Activated T-helper 1 cell treated with anti-CD3 and anti-CD28 coated beads, Interleukin-12 subunit alpha, Interleukin-12 subunit beta, Interleukin-2, Interleukin-4 antibody, amounts not matched to agents 30 ng/mL and 10 ng/mL and 1 ng/mL, durations not matched to agents 14 hours and 24 hours and 36 hours (primary cell): Measurements from ENCODE around the gene CTDP1. TPM values are rescaled to one million over a fixed set of nuclear protein-coding genes. Genes with fewer than 3 reads are reported as not detected.

ENCODE experiments used
- DNase-seq: peaks from one replicate; pipeline ENCODE4 v3.0.0; 2021; ENCODE audit warnings: low spot score
- H3K27ac Mint-ChIP-seq: one replicate; pipeline ENCODE4 v1.8.0; 2021; ENCODE audit warnings: mild to moderate bottlenecking, mixed read lengths
- H3K27me3 Mint-ChIP-seq: one replicate; pipeline ENCODE4 v1.8.0; 2022; ENCODE audit warnings: mild to moderate bottlenecking, moderate library complexity, mixed read lengths; ENCODE audit not compliant: insufficient read depth
- H3K36me3 Mint-ChIP-seq: one replicate; pipeline ENCODE4 v1.8.0; 2021; ENCODE audit warnings: low read depth, mixed read lengths
- H3K4me1 Mint-ChIP-seq: one replicate; pipeline ENCODE4 v1.8.0; 2021; ENCODE audit warnings: low read depth, mixed read lengths
- H3K4me3 Mint-ChIP-seq: one replicate; pipeline ENCODE4 v1.8.0; 2021; ENCODE audit warnings: mild to moderate bottlenecking, moderate library complexity, mixed read lengths
- H3K9me3 Mint-ChIP-seq: one replicate; pipeline ENCODE4 v1.8.0; 2021; ENCODE audit warnings: mixed read lengths
- intact Hi-C: fragments of 100-400 bp; cut with micrococcal nuclease; formaldehyde crosslinking; loops from one replicate; pipeline ENCODE4 v1.15.1; 2024
- total RNA-seq: library from RNA; stranded (reverse); gene quantifications from 2 replicates; pipeline ENCODE4 v1.2.3, GENCODE V29; 2022

Gene CTDP1
- total RNA-seq, 1 donor from 2014 or later, result 47.2 TPM

DNA sequence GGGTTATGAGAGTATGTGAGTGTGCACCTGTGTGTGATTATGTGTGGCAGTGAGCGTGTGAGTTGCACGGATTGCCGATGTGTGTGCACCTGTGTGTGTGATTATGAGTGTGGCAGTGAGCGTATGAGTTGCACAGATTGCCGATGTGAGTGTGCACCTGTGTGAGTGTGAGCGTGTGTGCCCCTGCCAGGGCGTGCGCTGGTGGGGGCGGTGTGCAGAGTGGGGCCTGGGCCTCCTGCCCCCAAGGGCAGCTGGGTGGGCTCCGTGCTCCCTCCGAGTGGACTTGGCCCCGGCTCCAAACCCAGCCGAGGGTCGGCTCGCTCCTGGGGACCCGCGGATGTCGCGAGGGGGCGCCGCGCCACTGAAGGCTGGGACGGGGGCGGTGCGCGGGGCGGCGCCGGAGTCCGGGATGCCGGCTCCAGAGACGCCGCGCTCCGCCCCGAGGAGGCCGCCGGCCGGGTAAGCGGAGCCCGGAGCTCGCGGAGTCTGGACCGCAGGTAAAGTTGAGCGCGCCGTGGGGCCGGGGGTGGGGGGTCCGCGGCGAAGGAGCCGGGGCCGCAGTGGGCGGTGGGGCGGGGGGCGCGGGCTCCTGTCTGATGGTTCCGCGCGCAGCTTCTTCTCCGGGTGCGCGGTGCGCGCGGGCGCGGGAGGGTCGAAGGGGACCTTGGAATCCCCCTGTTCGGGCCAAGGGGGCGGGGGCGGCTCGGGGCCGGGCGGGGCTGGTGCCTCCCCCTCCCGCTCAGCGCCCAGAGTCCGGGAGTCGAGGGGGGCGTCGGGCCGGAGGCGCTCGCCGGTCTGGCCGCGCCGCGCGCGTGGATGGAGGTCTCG, 118.1 kb downstream of the CTDP1 start, which contains the start of gene KCNG2:
Gene KCNG2 (plus strand): TSS at position 421 of the 828 bp plus-strand sequence. CDS start 65,730 bp downstream, outside the sequence.
- intact Hi-C loops, result loop anchor here (10.0 kb wide), 2 partner anchors 147 to 187 kb away; partner anchors contain the start of gene TXNL4A
- peaks cover 40% of the 10 kb centered on the region for H3K27me3 Mint-ChIP-seq
- no peak for DNase-seq
- no peaks in the 10 kb centered on the region for H3K9me3 Mint-ChIP-seq
- H3K4me1 Mint-ChIP-seq, result peaks cover 14% of the 10 kb centered on the region
- peak within 1 kb of the TSS; percentile 55 for H3K4me3 Mint-ChIP-seq
- no peak within 1 kb of the TSS for H3K27ac Mint-ChIP-seq
- peaks cover 2% of the 10 kb centered on the region for H3K36me3 Mint-ChIP-seq

DNA sequence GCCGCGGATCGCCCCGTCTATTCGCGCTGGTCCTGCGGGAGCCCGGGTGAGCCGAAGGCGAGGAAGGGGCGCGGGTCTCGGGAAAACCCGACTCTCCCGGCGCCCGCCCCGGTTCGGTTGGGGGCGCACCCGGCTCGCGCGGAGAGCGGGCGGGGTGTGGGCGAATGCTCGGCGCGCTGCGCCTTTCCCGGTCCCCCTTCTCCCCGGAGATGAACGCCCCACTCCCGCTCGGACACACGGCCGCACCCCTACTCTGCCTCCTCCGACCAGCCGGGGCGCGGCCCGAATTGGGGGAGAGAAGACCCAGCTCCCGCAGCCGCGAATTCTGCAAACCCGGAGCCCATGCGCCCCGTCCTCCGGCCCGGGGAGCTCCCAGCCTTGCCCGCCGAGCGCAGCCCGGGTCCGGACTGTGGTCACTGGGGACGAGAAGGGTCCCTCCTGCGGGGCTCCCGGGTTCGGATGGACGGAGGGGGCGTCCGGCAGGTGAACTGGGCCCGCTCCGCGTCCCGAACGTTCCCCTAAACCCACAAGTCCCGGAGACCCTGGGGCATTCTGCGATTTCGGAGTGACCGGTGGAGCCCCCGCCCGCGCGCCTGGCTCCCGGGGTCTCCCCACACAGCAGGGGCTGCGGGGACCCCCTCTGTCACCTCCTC, 118.9 kb downstream of the CTDP1 start:
- intact Hi-C loops, result loop anchor here (10.0 kb wide), 2 partner anchors 146 to 186 kb away; partner anchors contain the start of gene TXNL4A
- peaks cover 2% of the 10 kb centered on the region for H3K36me3 Mint-ChIP-seq

DNA sequence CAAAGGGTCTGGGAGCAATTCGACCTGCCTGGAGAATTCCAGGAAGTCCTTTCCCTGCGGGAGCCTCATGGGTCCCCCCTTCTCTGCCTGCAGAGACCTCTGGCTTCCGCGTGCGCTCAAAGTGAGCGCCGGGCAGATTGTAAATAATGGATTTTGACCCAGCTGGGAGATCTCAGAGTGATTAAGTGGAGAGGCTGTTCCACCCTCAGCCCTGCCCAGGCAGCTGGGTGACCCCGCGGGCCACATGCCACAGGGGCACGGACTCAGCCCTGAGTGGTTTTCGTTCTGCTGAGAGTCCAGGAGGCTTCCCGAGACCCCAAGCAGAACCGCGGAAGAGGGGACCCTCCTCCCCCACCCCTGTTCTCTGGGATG, 119.4 kb downstream of the CTDP1 start:
- H3K27ac Mint-ChIP-seq, result no peak overlapping the region
- peaks cover 14% of the 10 kb centered on the region for H3K4me1 Mint-ChIP-seq
- H3K36me3 Mint-ChIP-seq, result peaks cover 2% of the 10 kb centered on the region
- no peaks in the 10 kb centered on the region for H3K9me3 Mint-ChIP-seq
- no peak overlapping the region for H3K4me3 Mint-ChIP-seq
- intact Hi-C loops, result loop anchor here (10.0 kb wide), 2 partner anchors 146 to 186 kb away; partner anchors contain the start of gene TXNL4A
- no peak for DNase-seq
- peaks cover 30% of the 10 kb centered on the region for H3K27me3 Mint-ChIP-seq

More for the DNA sequence above, 118.9 kb downstream of the CTDP1 start:
- no peak for DNase-seq
- Mint-ChIP-seq H3K4me3 (no peak overlapping the region), H3K9me3 (no peaks in the 10 kb centered on the region), H3K27me3 (peaks cover 33% of the 10 kb centered on the region), H3K27ac (no peak overlapping the region), H3K4me1 (peaks cover 14% of the 10 kb centered on the region)

DNA sequence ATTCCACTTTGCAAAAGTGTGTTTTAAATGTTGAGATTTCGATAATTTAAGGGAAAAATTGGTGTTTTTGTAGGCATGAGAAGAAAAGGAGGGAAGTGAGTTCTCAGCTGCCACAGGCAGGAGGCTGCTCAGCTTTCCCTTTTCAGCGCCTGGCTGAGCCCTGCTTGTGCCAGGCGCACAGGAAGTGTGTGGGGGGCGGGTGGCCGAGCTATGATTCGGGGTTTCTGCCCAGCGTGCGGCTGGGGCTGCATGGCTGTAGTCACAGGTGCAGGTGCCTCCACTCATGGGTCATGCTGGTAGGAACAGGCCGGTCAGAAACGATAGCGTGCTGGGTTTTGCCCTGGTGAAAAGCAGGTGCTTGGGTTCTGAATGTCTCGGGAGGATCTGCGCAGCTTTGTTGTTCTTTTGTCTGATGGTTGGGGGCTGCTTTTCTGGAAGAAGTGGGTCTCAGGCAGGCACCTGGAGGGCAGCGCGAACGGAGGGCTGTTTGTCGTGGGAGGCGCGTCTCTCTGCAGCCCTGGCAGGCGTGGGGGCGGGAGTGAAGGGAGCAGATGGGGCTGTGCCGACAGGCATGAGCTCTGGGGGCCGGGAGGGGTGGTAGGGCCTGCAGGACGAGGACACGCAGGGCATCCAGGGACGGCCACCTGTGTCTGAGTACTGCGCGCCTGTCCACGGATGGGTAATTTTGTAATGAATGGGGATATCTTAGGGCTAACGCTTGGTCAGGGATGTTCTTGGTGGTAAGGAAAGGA, 120.2 kb downstream of the CTDP1 start:
- intact Hi-C loops, result loop anchor here (10.0 kb wide), 2 partner anchors 145 to 185 kb away; partner anchors contain the start of gene TXNL4A
- DNase-seq, result no peak
- no peaks in the 10 kb centered on the region for H3K9me3 Mint-ChIP-seq
- H3K27ac Mint-ChIP-seq, result no peak overlapping the region
- H3K27me3 Mint-ChIP-seq, result peaks cover 30% of the 10 kb centered on the region
- peaks cover 14% of the 10 kb centered on the region for H3K4me1 Mint-ChIP-seq
- peaks cover 2% of the 10 kb centered on the region for H3K36me3 Mint-ChIP-seq
- no peak overlapping the region for H3K4me3 Mint-ChIP-seq

DNA sequence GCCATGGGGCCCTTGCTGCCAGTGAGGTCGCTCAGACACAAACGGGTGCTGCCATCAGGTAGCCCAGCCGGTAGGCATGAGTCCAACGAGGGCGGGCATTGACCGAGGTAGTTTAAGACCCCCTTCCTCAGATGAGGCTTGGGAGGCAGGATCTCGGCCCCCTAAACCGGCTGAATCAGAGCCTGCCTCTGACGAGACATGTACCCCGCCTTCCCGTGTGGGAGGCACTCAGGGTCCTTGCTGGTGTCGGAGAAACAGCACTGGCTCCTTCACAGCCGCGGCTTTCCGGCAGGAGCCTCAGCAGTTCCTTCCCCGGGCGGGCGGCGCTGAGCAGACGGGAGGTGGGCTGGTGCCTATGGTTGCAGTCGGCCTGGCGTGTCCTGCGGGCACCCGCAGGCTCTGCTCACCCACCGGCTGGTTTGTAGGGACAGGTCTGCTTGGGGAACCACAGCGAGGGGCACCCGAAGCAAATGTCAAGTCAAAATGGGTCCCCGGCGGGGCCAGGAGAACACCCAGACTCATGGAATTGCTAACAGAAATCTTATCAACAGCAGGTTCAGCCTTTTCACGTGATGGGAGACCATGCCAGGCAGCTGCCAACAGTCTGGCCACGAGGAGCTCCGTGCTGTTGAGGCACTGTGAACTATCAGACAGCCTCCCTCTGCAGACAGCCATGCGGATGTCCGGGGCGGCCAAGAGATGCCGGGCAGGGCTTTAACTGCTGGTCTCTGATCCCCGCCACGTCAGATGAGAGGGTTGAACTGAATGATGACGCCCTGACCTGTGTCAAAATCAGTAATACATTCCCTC, 121.0 kb downstream of the CTDP1 start:
- DNase-seq, result no peak
- Mint-ChIP-seq H3K4me3 (no peak overlapping the region), H3K4me1 (peaks cover 17% of the 10 kb centered on the region), H3K27me3 (peaks cover 30% of the 10 kb centered on the region), H3K9me3 (no peaks in the 10 kb centered on the region), H3K36me3 (peaks cover 2% of the 10 kb centered on the region), H3K27ac (no peak overlapping the region)
- intact Hi-C loops, result no loop called here

DNA sequence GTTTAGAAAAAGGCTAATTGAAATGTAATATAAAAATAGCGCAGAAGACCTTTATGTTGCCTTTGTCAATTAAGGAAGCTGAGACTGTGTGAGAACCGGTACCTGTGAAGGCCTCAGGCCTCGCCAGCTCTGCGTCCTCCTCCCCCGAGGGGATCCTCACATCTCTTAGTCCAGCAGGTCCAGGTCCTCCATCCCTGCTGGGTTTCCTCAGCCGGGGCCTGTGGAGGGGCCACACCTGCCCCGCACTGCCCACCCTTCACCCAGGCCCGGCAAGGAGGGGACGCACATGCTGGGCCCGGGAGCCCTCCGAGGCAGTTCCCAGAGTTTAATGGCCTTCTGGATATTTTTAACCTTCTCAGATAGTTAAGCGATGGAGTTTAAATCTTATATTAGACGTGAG, 121.6 kb downstream of the CTDP1 start:
- intact Hi-C loops, result no loop called here
- no peak overlapping the region for H3K27ac Mint-ChIP-seq
- peaks cover 2% of the 10 kb centered on the region for H3K36me3 Mint-ChIP-seq
- H3K9me3 Mint-ChIP-seq, result no peaks in the 10 kb centered on the region
- peaks cover 18% of the 10 kb centered on the region for H3K4me1 Mint-ChIP-seq
- no peak for DNase-seq
- no peak overlapping the region for H3K4me3 Mint-ChIP-seq
- peaks cover 27% of the 10 kb centered on the region for H3K27me3 Mint-ChIP-seq

DNA sequence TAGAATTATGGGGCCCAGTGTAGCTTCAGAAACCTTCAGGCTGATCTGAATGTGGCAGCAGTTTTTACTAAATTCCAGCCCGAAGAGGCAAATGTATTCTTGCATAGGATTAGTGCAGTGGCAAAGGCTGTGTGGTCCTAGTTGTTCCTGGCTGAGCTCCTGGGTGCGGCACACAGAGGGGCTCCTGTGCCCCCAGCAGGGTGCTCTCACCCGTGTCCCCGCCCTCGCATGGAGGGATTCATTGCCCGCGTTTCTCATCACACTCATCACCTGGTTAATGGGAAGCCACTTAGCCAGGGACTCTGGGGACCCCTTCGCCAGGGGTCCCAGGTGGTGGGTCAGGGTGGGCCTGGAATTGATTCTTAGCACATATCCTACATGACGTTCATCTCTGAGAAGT, 122.0 kb downstream of the CTDP1 start:
- intact Hi-C loops, result no loop called here
- Mint-ChIP-seq H3K9me3 (no peaks in the 10 kb centered on the region), H3K36me3 (peaks cover 2% of the 10 kb centered on the region), H3K4me1 (peaks cover 18% of the 10 kb centered on the region), H3K27me3 (peaks cover 23% of the 10 kb centered on the region), H3K4me3 (no peak overlapping the region), H3K27ac (no peak overlapping the region)
- no peak for DNase-seq

DNA sequence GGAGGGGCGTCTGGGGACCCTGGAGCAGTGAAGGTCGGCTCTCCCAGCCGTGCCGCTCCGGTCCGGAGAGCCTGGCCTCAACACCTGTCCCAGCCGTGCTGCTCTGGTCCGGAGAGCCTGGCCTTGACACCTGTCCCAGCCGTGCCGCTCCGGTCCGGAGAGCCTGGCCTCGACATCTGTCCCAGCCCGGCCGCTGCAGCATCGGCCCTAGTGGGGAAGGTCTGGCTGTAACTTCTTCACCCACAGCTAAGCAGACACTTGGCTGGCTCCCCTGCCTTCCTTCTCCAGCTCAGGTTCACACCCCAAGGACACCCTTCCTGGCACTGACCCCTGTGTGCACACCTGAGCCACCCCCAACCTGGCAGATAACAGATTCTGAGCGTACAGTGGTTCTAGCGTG, 122.7 kb downstream of the CTDP1 start:
- Mint-ChIP-seq H3K27ac (no peak overlapping the region), H3K4me1 (peaks cover 16% of the 10 kb centered on the region), H3K36me3 (peaks cover 1% of the 10 kb centered on the region), H3K27me3 (peaks cover 19% of the 10 kb centered on the region), H3K9me3 (no peaks in the 10 kb centered on the region), H3K4me3 (no peak overlapping the region)
- intact Hi-C loops, result no loop called here
- no peak for DNase-seq

DNA sequence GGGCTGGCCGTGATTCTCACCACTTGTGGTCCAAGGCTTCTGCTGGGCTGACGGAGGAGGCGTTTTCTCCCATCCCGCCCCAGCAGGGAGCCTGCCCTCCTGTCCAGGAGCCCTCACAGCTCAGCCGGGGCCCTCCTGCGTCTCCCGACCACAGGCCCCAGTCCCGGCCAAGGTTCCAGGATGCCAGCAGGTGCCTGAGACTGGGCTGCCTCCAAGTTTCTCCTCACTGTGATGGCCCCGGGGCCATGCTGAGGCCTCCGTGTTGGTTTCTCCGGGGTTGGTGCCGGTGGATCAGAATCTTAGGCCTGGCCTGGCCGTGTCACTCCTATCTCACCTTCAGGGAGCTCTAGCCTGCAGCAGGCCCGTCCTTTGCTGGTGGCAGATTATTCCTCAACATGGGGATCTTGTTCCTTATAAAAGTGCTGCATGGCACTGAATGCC, 124.0 kb downstream of the CTDP1 start:
- Mint-ChIP-seq H3K4me3 (no peak overlapping the region), H3K4me1 (peaks cover 13% of the 10 kb centered on the region), H3K36me3 (no peaks in the 10 kb centered on the region), H3K27me3 (peaks cover 17% of the 10 kb centered on the region), H3K27ac (no peak overlapping the region), H3K9me3 (no peaks in the 10 kb centered on the region)
- no peak for DNase-seq
- intact Hi-C loops, result no loop called here

Other genes starting within 250 kb of the CTDP1 start
- not detected in 2 replicates for gene KCNG2, start 118.1 kb downstream of the CTDP1 start, total RNA-seq